GM20431 (cell line): ENCODE measurements around the gene KISS1.

Source experiments
- in situ Hi-C: fragments of 300-500 bp; cut with MseI, MboI; formaldehyde crosslinking; loops from one replicate; pipeline ENCODE4 v1.15.0; 2020; ENCODE audit warnings: low sequenced_read_pairs; ENCODE audit not compliant: unreplicated experiment

The KISS1 gene

DNA sequence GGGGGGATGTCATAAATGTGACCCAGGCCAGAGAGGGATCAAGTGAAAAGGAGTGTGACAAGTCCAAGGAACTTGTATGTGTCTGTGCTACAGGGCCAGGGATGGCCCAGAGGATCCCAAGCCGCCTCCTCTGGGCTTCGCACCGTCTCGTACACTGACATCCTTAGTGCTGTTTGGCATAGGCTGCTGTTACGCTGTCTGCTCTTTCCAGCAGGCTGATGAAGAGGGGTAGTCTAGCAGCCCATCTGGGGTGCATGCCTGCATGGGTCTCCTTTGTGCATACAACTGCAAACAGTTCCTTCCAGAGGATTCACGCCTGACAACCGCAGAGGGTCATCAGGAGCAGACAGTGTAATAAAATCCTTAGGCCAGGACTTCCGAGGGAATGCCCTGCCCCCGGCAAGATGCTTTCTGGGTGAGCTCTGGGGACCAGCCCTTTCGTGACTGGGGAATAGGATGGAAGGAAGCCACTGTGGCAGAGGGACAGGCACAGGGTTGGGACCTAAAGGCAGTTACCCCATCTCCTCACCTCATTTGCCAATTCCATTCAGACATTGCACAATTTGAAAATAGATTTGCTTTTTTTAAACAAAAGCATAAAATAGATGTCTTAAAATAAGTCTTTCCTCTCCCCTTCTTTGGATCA is 23.8 kb upstream of the KISS1 start:
- in situ Hi-C loops = no loop called here

GRCh38 chr1:204218552-204218951 is 22.3 kb upstream of the KISS1 start:
- in situ Hi-C loops = no loop called here

- in situ Hi-C loops = no loop called here
Observed at GRCh38 chr1:204217648-204218000, 21.3 kb upstream of the KISS1 start.

DNA sequence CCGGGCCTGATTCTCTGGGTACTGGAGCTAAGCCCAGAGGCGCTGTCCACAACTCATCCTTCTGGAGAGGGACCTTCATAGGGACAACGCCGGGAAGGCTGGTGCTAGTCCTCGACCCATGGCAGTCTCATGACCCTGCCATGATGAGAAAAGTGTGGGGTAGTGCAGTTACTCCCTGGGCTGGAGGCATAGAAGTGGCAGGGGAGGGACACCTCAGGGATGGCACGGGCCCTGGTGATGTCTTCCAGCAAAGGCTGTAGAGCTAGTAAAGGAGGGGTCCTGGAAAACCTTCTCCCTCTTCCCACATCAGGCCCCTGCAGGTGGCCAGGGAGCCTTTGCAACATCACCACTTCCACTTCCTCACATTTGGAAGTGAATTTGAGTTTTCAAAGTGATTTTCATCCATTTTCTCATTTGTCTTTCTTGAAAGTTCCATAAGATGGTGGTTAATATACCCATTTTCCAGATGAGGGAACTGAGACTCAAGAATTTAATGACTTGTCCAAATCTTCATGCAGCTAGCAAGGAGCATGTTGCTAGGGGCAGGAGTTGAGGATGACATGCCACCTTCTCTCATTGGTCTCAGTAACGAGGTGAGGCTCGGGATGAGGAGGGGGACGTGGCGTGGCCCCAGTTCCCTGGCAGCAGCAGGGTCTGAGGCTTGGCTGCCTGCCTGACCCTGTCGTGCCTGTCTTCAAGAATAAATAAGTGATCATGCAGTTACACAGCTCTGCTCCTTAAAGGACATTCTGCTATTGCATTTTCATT is 20.8 kb upstream of the KISS1 start:
- in situ Hi-C loops = no loop called here

DNA sequence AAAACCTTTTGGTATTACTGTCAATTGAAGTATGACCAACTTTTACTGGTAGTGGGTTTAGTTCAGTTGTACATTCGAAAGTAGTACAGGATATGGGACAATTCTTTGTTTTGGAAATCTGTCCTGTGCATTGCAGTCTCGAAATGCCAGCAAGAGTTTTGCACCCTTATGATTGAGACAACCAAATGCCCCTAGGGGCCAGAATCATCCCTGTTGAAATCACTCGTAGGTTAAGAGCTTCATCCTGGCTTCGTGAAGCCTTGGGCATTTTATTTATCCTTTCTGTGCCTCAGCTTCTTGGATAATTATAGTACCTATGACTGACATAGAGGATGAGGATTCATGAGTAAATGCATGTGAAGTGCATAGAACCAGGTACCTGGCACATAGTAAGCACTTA is 19.9 kb upstream of the KISS1 start:
- in situ Hi-C loops = no loop called here

- in situ Hi-C loops = no loop called here
Observed at GRCh38 chr1:204213668-204214662, 17.7 kb upstream of the KISS1 start, which contains the start of gene GOLT1A. Gene GOLT1A, minus strand, starts transcription at chr1:204213988. Its CDS starts 82 bp downstream, at chr1:204213906.

- in situ Hi-C loops = no loop called here
Observed at GRCh38 chr1:204212715-204213114, 16.4 kb upstream of the KISS1 start.

DNA sequence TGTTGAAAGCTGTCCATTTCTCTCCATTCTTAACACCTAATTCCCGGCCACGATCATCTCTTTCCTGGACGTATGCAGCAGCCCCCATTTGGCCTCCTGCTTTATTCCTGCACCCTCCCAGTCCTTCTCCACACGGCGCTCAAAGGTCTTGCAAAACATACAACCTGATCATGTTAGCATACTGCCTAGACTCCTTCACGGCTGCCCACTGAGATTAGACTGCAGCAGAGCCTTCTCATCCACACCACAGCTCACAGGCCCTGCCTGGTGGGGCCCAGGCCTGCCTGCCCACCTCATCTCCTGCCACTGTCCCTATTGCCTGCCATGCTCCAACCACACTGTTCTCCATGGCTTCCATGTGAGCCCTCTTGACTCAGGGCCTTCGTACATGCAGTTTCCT is 14.8 kb upstream of the KISS1 start:
- in situ Hi-C loops = no loop called here

DNA sequence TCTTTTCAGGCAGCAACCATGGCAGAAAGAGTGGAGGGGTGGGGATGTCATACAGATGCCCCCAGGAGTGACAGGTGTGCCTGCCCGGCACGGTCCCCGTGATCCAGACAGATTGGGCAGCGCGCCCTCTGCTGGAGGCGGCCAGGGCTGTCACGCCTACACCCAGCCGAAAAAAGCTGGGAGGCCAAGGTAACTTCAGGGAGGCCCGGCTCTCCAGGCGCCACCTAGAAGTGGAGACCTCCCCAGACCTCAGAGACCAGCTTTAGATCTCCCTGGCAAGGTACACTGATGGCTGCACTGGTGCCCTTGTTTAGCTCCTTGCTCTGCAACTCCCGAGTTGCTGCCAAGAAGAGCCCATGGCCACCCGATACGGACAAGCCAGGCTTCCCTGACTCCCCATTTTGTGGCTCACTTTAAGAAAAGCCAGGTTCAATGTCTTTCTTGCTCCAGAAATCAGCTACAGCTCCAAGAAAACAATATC is 10.9 kb upstream of the KISS1 start:
- in situ Hi-C loops = no loop called here

- in situ Hi-C loops = no loop called here
Observed at GRCh38 chr1:204206121-204206520, 9.8 kb upstream of the KISS1 start.

- in situ Hi-C loops = no loop called here
Observed at GRCh38 chr1:204205486-204205885, 9.2 kb upstream of the KISS1 start.

DNA sequence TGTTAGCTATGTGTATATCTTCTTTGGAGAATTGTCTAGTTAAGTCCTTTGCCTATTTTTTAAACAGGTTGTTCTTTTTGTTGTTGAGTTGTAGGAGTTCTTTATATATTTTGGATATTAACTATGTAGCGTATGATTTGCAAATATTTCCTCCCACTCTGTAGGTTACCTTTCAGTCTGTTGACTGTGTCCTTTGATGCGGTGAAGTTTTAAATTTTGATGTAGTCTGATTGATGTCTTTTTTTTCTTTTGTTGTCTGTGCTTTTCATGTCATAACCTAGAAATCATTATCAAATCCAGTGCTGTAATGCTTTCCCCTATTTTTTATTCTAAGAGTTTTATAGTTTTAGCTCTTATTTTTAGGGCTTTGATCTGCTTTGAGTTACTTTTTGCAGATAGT is 8.7 kb upstream of the KISS1 start:
- in situ Hi-C loops = no loop called here

- in situ Hi-C loops = no loop called here
Observed at GRCh38 chr1:204203206-204203767, 7.0 kb upstream of the KISS1 start.

DNA sequence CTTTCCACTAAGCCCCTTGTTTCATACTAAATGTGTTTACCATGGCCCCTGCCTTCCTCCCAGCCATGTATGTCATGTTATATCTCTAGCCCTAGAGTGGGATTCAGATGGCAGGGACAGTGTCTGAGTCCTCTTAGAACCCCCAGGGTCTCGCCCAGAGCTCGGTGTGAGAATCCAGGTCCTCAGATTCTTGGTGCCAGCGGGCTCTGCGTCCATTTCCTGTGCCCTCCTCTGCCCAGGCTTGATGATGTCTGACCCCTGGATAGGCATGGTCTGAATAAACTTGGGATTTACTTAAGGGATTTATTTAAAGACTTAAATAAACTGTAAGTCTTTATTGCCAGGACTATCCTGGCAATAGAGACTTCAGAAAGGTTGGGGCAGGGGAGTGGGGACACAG is 6.2 kb upstream of the KISS1 start:
- in situ Hi-C loops = no loop called here

DNA sequence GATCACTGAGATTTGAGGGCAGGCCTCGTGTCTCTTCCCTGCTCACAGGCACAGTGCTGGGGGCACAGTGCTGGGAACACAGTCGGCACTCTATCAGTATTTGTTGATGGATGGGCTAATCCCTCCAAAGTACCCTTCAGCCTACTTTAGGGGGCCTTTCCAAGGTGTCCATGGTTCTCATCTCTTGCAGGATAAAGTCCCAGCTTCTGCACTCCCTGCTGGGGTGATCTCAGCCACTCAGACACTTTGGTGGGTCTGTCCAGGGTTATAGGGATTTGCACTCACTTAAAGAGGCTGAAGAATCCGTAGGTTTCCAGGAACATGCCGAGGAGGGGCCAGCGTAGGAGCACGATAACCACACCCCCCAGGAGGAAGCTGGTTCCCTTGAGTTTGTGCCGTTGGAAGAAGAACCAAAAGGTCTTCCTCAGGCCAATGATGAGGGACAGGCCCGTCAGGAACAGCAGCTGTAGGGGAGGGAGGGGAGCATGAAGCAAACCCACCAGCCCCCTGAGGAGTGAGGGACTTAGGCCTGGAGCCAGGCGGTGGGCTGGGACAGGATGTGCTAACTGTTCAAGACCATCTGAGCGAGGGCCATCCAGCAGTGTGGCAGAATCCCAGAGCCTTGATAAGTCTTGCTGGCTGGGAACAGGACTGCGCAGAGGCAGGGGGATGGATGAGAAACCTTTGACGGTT is 5.2 kb upstream of the KISS1 start:
- in situ Hi-C loops = no loop called here

DNA sequence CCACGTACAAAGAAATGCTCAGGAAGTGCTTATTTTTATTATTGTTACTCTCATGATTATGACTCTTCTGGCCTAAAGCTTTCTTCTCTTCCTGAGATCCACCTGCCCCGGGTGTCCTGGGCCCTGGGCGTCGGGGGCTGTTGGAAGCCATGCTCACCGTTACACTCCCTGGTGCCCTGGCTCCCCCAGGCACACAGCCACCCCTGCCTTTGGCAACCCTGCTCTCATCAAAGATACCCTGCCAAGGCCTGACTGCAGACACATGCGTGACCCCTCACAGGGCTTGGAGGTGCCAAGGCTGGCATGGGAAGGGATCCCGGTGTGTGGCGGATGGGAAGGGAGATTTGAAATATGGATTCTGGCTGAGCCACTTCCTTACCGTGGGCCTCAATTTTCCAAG is 3.3 kb upstream of the KISS1 start:
- in situ Hi-C loops = no loop called here

- in situ Hi-C loops = no loop called here
Observed at GRCh38 chr1:204198348-204199340, 2.4 kb upstream of the KISS1 start.

DNA sequence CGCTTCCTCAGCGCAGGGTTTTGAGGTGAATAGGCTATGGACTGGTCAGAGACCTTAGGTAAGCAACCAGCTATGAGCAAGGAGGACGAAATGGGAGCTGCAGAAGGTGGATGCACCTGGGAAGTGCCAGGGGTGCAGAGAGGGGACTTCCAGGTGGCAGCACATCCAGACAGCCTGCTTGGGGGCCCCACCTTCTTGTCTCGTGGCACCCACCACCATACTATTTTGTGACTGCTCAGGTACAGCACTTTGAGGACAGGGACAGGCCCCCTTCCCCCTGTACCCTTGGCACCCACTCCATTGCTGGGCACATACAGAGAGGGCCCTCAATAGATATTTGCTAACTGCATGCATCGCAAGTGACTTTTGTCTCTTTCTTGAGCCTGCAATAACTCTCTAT is 777 bp upstream of the KISS1 start:
- in situ Hi-C loops = no loop called here
